HepG2 (cell line): ENCODE data around the gene KLHDC4. TPM values are rescaled to one million over a fixed set of nuclear protein-coding genes. Genes with fewer than 3 reads are reported as not detected.
A peak's percentile ranks its signal among the peaks of the same experiment; 100 is the strongest.

Experiments
- ADNP ChIP-seq: sonication (generic); formaldehyde crosslinking; IDR thresholded peaks from 2 replicates; pipeline ENCODE4 v1.4.0; 2020; ENCODE audit warnings: missing genetic modification reagents
- EZH2 ChIP-seq: conservative IDR thresholded peaks from 2 replicates; pipeline ENCODE4 v1.6.1; 2012; ENCODE audit warnings: mild to moderate bottlenecking, low read depth, low read length, moderate library complexity
- GABPA ChIP-seq, 2 experiments: IDR thresholded peaks; 2 replicates each; pipeline ENCODE4 v1.6.1; 2011 to 2016; ENCODE audit warnings: low read depth in 2 of 2, low read length in 1 of 2, missing biosample characterization in 1 of 2, missing genetic modification characterization in 1 of 2
- GZF1 ChIP-seq: sonication (generic); formaldehyde crosslinking; IDR thresholded peaks from 2 replicates; pipeline ENCODE4 v1.5.1; 2020; ENCODE audit warnings: mild to moderate bottlenecking, missing genetic modification reagents
- JUND ChIP-seq: sonication (generic); formaldehyde crosslinking; IDR thresholded peaks from 2 replicates; pipeline ENCODE4 v1.8.0; 2022; ENCODE audit warnings: mild to moderate bottlenecking, missing genetic modification reagents
- KDM1A ChIP-seq: IDR thresholded peaks from 2 replicates; pipeline ENCODE4 v1.6.1; 2016; ENCODE audit warnings: missing compliant biosample characterization
- MYNN ChIP-seq: sonication (generic); formaldehyde crosslinking; IDR thresholded peaks from 2 replicates; pipeline ENCODE4 v1.4.0; 2020; ENCODE audit warnings: mild to moderate bottlenecking, low read depth, missing genetic modification reagents
- NCOR1 ChIP-seq: fragments of 200-600 bp; sonication (generic); IDR thresholded peaks from 2 replicates; pipeline ENCODE4 v1.7.0; 2017; ENCODE audit warnings: antibody characterized with exemption, low read length, borderline replicate concordance
- NR2C2 ChIP-seq: sonication (generic); formaldehyde crosslinking; IDR thresholded peaks from 2 replicates; pipeline ENCODE4 v1.4.0; 2020; ENCODE audit warnings: missing genetic modification reagents, mild to moderate bottlenecking, moderate library complexity, borderline replicate concordance
- TEAD2 ChIP-seq: sonication (generic); formaldehyde crosslinking; IDR thresholded peaks from 2 replicates; pipeline ENCODE4 v1.9.0; 2021; ENCODE audit warnings: missing genetic modification reagents
- ZNF24 ChIP-seq: fragments of 450-650 bp; IDR thresholded peaks from 2 replicates; pipeline ENCODE4 v1.6.1; 2017; ENCODE audit warnings: antibody characterized with exemption, mild to moderate bottlenecking
- ZNF33A ChIP-seq: sonication (generic); formaldehyde crosslinking; IDR thresholded peaks from 2 replicates; pipeline ENCODE4 v1.5.1; 2020; ENCODE audit warnings: missing genetic modification reagents, mild to moderate bottlenecking, moderate library complexity, borderline replicate concordance
- ZNF781 ChIP-seq: sonication (generic); formaldehyde crosslinking; IDR thresholded peaks from 2 replicates; pipeline ENCODE4 v1.5.1; 2020; ENCODE audit warnings: borderline replicate concordance, mild to moderate bottlenecking, missing genetic modification reagents; ENCODE audit errors: not compliant biosample characterization
- polyA plus RNA-seq, 8 experiments: library from polyadenylated mRNA; depleted of rRNA in 3 of 8; stranded (reverse) in 7 of 8; unstranded in 1 of 8; fragments of >200 nt; fragmentation: Illumina TruSeq in 4 of 8; extraction: Trizol in 4 of 8; gene quantifications; 2 replicates each; pipeline versions ENCODE4 v1.2.1 to v1.2.3, GENCODE V29; 2011 to 2016; ENCODE audit warnings: low read depth in 4 of 8, missing spikeins in 1 of 8, mixed read lengths in 1 of 8; ENCODE audit not compliant: insufficient read depth in 1 of 8
- total RNA-seq, 5 experiments: library from RNA; depleted of rRNA; stranded (reverse); fragments of >200 nt; fragmentation: Illumina TruSeq; extraction: Trizol; gene quantifications; 2 replicates each; pipeline ENCODE4 v1.2.3, GENCODE V29; 2016; ENCODE audit warnings: low read depth in 1 of 5
- TF ChIP-seq, protein P1 (sequence below): sonication (generic); formaldehyde crosslinking; IDR thresholded peaks from 2 replicates; pipeline ENCODE4 v1.5.1; 2020; ENCODE audit warnings: mild to moderate bottlenecking, moderate library complexity, missing genetic modification reagents
- TF ChIP-seq, protein P2 (sequence below): sonication (generic); formaldehyde crosslinking; IDR thresholded peaks from 2 replicates; pipeline ENCODE4 v1.8.0; 2022; ENCODE audit warnings: mild to moderate bottlenecking, missing genetic modification reagents, moderate library complexity
- TF ChIP-seq, protein P3 (sequence below): IDR thresholded peaks from 2 replicates; pipeline ENCODE4 v1.6.1; 2018; ENCODE audit warnings: missing genetic modification reagents
- TF ChIP-seq, protein P4 (sequence below): IDR thresholded peaks from 2 replicates; pipeline ENCODE4 v1.6.1; 2016
- TF ChIP-seq, protein P5 (sequence below): sonication (generic); formaldehyde crosslinking; IDR thresholded peaks from 2 replicates; pipeline ENCODE4 v1.4.0; 2020; ENCODE audit warnings: missing genetic modification reagents
- TF ChIP-seq, protein P6 (sequence below): sonication (generic); formaldehyde crosslinking; IDR thresholded peaks from 2 replicates; pipeline ENCODE4 v1.5.1; 2020; ENCODE audit warnings: mild to moderate bottlenecking, missing genetic modification reagents, moderate library complexity

Gene KLHDC4
- total and polyA plus RNA-seq, 2 of the 13 experiments (the other 11 are each of a cell fraction or from before 2014, with no cell fraction given): 18.7 to 31.8 TPM

DNA sequence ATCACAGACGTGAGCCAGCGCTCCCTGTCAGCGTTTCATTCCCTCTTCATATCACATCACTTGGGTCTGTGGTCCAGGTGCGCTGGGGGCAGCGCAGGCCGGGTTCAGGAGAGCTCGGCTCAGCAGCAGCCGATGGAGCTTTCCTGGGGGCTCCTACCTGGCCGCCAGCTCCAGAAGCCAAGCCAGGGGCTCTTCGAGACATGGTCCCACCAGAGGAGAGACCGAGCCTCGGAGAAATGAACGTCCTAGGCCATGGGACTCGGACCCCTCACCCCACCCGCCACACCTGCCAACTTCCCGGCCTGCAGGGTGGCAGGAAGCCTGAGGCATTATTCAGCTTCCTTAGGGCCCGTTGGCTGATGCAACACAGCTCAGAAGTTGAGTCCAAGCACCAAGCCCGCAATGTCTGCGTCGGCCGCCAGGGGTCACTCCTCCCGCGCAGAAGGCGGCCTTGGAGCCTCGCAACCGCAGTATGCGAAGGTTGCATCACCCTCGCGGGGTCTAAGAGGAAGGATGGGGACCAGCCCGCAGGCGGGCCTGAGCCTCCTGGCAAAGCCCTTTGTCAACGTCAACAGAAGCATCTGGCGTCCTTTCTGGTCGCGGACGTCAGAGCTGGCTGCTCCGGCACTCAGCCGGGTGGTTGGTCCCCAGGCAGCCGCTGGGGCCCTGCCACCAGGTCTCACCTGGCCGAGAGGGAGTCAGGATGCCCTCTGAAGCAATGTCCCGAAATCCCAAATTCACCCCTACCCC, 13.2 kb upstream of the KLHDC4 start (continued):
- TF ChIP-seq, protein P1, sequence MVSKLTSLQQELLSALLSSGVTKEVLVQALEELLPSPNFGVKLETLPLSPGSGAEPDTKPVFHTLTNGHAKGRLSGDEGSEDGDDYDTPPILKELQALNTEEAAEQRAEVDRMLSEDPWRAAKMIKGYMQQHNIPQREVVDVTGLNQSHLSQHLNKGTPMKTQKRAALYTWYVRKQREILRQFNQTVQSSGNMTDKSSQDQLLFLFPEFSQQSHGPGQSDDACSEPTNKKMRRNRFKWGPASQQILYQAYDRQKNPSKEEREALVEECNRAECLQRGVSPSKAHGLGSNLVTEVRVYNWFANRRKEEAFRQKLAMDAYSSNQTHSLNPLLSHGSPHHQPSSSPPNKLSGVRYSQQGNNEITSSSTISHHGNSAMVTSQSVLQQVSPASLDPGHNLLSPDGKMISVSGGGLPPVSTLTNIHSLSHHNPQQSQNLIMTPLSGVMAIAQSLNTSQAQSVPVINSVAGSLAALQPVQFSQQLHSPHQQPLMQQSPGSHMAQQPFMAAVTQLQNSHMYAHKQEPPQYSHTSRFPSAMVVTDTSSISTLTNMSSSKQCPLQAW (CRISPR knock-in tag): peak; percentile 96
- TF ChIP-seq, protein P2, sequence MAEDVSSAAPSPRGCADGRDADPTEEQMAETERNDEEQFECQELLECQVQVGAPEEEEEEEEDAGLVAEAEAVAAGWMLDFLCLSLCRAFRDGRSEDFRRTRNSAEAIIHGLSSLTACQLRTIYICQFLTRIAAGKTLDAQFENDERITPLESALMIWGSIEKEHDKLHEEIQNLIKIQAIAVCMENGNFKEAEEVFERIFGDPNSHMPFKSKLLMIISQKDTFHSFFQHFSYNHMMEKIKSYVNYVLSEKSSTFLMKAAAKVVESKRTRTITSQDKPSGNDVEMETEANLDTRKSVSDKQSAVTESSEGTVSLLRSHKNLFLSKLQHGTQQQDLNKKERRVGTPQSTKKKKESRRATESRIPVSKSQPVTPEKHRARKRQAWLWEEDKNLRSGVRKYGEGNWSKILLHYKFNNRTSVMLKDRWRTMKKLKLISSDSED (CRISPR knock-in tag): no peak
- TF ChIP-seq, protein P3, sequence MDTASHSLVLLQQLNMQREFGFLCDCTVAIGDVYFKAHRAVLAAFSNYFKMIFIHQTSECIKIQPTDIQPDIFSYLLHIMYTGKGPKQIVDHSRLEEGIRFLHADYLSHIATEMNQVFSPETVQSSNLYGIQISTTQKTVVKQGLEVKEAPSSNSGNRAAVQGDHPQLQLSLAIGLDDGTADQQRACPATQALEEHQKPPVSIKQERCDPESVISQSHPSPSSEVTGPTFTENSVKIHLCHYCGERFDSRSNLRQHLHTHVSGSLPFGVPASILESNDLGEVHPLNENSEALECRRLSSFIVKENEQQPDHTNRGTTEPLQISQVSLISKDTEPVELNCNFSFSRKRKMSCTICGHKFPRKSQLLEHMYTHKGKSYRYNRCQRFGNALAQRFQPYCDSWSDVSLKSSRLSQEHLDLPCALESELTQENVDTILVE (CRISPR knock-in tag): peak; percentile 95
- TF ChIP-seq KDM1A (CRISPR knock-in tag) (peak; percentile 96), EZH2 (no peak), ZNF33A (CRISPR knock-in tag) (no peak), NCOR1 (no peak), JUND (peak; percentile 94), TEAD2 (CRISPR knock-in tag) (no peak), MYNN (CRISPR knock-in tag) (no peak; the same call in 1 of the 2 replicates), ZNF24 (peak; percentile 72; the same call in 1 of the 2 replicates), GZF1 (CRISPR knock-in tag) (0 out of 2 replicates have a peak, but pooled peaks have one; percentile 43), GABPA (IDR thresholded peaks at IDR 0.05; ENCODE audit: low read depth, low read length) (no peak), GABPA (CRISPR knock-in tag; IDR thresholded peaks at IDR 0.05; ENCODE audit: low read depth) (peak; percentile 68), ADNP (CRISPR knock-in tag) (no peak), ZNF781 (CRISPR knock-in tag) (peak; percentile 95), NR2C2 (peak; percentile 82)
- TF ChIP-seq, protein P4, sequence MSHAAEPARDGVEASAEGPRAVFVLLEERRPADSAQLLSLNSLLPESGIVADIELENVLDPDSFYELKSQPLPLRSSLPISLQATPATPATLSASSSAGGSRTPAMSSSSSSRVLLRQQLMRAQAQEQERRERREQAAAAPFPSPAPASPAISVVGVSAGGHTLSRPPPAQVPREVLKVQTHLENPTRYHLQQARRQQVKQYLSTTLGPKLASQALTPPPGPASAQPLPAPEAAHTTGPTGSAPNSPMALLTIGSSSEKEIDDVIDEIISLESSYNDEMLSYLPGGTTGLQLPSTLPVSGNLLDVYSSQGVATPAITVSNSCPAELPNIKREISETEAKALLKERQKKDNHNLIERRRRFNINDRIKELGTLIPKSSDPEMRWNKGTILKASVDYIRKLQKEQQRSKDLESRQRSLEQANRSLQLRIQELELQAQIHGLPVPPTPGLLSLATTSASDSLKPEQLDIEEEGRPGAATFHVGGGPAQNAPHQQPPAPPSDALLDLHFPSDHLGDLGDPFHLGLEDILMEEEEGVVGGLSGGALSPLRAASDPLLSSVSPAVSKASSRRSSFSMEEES (CRISPR knock-in tag): peak; percentile 71
- TF ChIP-seq, protein P5, sequence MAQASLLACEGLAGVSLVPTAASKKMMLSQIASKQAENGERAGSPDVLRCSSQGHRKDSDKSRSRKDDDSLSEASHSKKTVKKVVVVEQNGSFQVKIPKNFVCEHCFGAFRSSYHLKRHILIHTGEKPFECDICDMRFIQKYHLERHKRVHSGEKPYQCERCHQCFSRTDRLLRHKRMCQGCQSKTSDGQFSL: peak; percentile 30; the same call in 1 of the 2 replicates
- TF ChIP-seq, protein P6, sequence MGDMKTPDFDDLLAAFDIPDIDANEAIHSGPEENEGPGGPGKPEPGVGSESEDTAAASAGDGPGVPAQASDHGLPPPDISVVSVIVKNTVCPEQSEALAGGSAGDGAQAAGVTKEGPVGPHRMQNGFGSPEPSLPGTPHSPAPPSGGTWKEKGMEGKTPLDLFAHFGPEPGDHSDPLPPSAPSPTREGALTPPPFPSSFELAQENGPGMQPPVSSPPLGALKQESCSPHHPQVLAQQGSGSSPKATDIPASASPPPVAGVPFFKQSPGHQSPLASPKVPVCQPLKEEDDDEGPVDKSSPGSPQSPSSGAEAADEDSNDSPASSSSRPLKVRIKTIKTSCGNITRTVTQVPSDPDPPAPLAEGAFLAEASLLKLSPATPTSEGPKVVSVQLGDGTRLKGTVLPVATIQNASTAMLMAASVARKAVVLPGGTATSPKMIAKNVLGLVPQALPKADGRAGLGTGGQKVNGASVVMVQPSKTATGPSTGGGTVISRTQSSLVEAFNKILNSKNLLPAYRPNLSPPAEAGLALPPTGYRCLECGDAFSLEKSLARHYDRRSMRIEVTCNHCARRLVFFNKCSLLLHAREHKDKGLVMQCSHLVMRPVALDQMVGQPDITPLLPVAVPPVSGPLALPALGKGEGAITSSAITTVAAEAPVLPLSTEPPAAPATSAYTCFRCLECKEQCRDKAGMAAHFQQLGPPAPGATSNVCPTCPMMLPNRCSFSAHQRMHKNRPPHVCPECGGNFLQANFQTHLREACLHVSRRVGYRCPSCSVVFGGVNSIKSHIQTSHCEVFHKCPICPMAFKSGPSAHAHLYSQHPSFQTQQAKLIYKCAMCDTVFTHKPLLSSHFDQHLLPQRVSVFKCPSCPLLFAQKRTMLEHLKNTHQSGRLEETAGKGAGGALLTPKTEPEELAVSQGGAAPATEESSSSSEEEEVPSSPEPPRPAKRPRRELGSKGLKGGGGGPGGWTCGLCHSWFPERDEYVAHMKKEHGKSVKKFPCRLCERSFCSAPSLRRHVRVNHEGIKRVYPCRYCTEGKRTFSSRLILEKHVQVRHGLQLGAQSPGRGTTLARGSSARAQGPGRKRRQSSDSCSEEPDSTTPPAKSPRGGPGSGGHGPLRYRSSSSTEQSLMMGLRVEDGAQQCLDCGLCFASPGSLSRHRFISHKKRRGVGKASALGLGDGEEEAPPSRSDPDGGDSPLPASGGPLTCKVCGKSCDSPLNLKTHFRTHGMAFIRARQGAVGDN: peak; percentile 99
